K562 (cell line): ENCODE results near the gene FNDC1. TPM values are rescaled to one million over a fixed set of nuclear protein-coding genes. Genes with fewer than 3 reads are reported as not detected.

Source experiments
- ARID1B ChIP-seq: fragments of 450-650 bp; IDR thresholded peaks from 2 replicates; pipeline ENCODE4 v1.6.1; 2016; ENCODE audit warnings: antibody characterized with exemption, mild to moderate bottlenecking, inconsistent platforms
- BCOR ChIP-seq: fragments of 450-650 bp; IDR thresholded peaks from 2 replicates; pipeline ENCODE4 v1.6.1; 2016
- CREBBP ChIP-seq: IDR thresholded peaks from one replicate; pipeline ENCODE4 v1.6.1; 2012; ENCODE audit warnings: low read depth, mild to moderate bottlenecking, control low read depth, inconsistent platforms, low read length
- GABPA ChIP-seq: fragments of 200-800 bp; sonication (Bioruptor generic); conservative IDR thresholded peaks from 2 replicates; pipeline ENCODE4 v1.6.1; 2016; ENCODE audit warnings: low read depth, missing genetic modification characterization, missing compliant biosample characterization
- GABPB2 ChIP-seq: fragments of 250-450 bp; sonication (Bioruptor Pico); conservative IDR thresholded peaks from 2 replicates; pipeline ENCODE4 v1.5.1; 2021; ENCODE audit warnings: mild to moderate bottlenecking
- HDAC2 ChIP-seq: fragments of 450-650 bp; IDR thresholded peaks from 2 replicates; pipeline ENCODE4 v1.6.1; 2016; ENCODE audit warnings: mild to moderate bottlenecking
- ILK ChIP-seq: fragments of 450-650 bp; IDR thresholded peaks from 2 replicates; pipeline ENCODE4 v1.6.1; 2016; ENCODE audit warnings: missing genetic modification characterization, low read depth, mild to moderate bottlenecking, missing compliant biosample characterization, moderate library complexity, borderline replicate concordance
- RBBP5 ChIP-seq: fragments of 200-600 bp; sonication (generic); IDR thresholded peaks from 2 replicates; pipeline ENCODE4 v1.6.1; 2012; ENCODE audit warnings: borderline replicate concordance, mild to moderate bottlenecking, low read length, control low read depth, inconsistent platforms; ENCODE audit not compliant: insufficient read depth, poor library complexity, severe bottlenecking
- RHOXF2B ChIP-seq: fragments of 250-450 bp; sonication (Bioruptor Pico); conservative IDR thresholded peaks from 2 replicates; pipeline ENCODE4 v1.5.1; 2021
- ZBTB7A ChIP-seq: IDR thresholded peaks from 2 replicates; pipeline ENCODE4 v1.6.1; 2011; ENCODE audit warnings: low read depth, mild to moderate bottlenecking, low read length, moderate library complexity, borderline replicate concordance; ENCODE audit not compliant: control insufficient read depth
- ZC3H11A ChIP-seq: IDR thresholded peaks from 2 replicates; pipeline ENCODE4 v1.6.1; 2012; ENCODE audit warnings: low read depth, low read length, improper control_type of control experiment
- ZKSCAN3 ChIP-seq: fragments of 250-450 bp; sonication (Bioruptor Pico); IDR thresholded peaks from 2 replicates; pipeline ENCODE4 v1.4.0; 2020
- ZNF589 ChIP-seq: fragments of 200-800 bp; sonication (Bioruptor generic); IDR thresholded peaks from 2 replicates; pipeline ENCODE4 v1.6.1; 2016; ENCODE audit warnings: low read depth, missing genetic modification characterization, missing compliant biosample characterization
- polyA plus RNA-seq, 8 experiments: library from polyadenylated mRNA; depleted of rRNA in 4 of 8; stranded (reverse) in 5 of 8; unstranded in 3 of 8; fragments of >200 nt; fragmentation: Nextera tagmentation in 2 of 8; fragmentation: Illumina TruSeq in 1 of 8; extraction: Ambion mirVana in 2 of 8; extraction: Trizol in 1 of 8; gene quantifications; 2 replicates each; pipeline versions ENCODE4 v1.2.1 to v1.2.3, GENCODE V29; 2011 to 2014; ENCODE audit warnings: inconsistent platforms in 1 of 8, missing spikeins in 1 of 8
- total RNA-seq, 7 experiments: library from RNA; depleted of rRNA in 6 of 7; stranded (reverse); fragments of >200 nt in 6 of 7; fragmentation: Illumina TruSeq in 2 of 7; extraction: Trizol in 2 of 7; gene quantifications; 2 replicates each; pipeline versions ENCODE4 v1.2.1 to v1.2.3, GENCODE V29; 2011 to 2021; ENCODE audit warnings: low replicate concordance in 1 of 7
- TF ChIP-seq, protein P1 (sequence below), 2 experiments: fragments of 150-350 bp in 1 of 2; IDR thresholded peaks; 2 replicates each; pipeline ENCODE4 v1.6.1; 2012 to 2016; ENCODE audit warnings: low read depth in 2 of 2, low read length in 2 of 2, mild to moderate bottlenecking in 1 of 2, moderate library complexity in 1 of 2
- TF ChIP-seq, protein P2 (sequence below): fragments of 450-650 bp; IDR thresholded peaks from 2 replicates; pipeline ENCODE4 v1.6.1; 2016; ENCODE audit warnings: mild to moderate bottlenecking
- TF ChIP-seq, protein P3 (sequence below): sonication (generic); formaldehyde crosslinking; IDR thresholded peaks from 2 replicates; pipeline ENCODE4 v1.8.0; 2022; ENCODE audit warnings: mild to moderate bottlenecking, missing genetic modification reagents, borderline replicate concordance
- TF ChIP-seq, protein P4 (sequence below): fragments of 250-450 bp; sonication (Bioruptor Pico); IDR thresholded peaks from 2 replicates; pipeline ENCODE4 v1.4.0; 2020; ENCODE audit warnings: mild to moderate bottlenecking, moderate library complexity

The FNDC1 gene
- total and polyA plus RNA-seq, 9 of the 15 experiments (the other 6 are each of a cell fraction or from before 2014, with no cell fraction given): not detected

DNA sequence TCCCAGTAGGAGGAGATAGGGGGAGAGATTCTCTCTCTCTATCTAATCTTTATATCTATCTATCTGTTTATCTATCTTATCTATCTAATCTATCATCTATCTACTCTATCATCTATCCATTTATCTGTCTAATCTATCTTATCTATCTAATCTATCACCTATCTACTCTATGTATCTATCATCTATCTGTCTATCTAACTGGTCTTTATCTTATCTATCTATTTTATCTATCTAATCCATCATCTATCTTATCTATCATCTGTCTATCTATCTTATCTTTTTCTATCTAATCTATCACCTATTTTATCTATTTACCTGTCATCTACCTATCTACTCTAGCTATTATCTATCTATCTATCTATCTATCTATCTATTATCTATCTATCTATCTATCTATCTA, 109.4 kb downstream of the FNDC1 start (continued):
- TF ChIP-seq ZNF589 (CRISPR knock-in tag): no peak
- 0 out of 2 replicates have a peak, but pooled peaks have one; percentile 13 for TF ChIP-seq ARID1B
- peak; percentile 87 for TF ChIP-seq BCOR
- TF ChIP-seq RHOXF2B: no peak
- TF ChIP-seq, protein P1, sequence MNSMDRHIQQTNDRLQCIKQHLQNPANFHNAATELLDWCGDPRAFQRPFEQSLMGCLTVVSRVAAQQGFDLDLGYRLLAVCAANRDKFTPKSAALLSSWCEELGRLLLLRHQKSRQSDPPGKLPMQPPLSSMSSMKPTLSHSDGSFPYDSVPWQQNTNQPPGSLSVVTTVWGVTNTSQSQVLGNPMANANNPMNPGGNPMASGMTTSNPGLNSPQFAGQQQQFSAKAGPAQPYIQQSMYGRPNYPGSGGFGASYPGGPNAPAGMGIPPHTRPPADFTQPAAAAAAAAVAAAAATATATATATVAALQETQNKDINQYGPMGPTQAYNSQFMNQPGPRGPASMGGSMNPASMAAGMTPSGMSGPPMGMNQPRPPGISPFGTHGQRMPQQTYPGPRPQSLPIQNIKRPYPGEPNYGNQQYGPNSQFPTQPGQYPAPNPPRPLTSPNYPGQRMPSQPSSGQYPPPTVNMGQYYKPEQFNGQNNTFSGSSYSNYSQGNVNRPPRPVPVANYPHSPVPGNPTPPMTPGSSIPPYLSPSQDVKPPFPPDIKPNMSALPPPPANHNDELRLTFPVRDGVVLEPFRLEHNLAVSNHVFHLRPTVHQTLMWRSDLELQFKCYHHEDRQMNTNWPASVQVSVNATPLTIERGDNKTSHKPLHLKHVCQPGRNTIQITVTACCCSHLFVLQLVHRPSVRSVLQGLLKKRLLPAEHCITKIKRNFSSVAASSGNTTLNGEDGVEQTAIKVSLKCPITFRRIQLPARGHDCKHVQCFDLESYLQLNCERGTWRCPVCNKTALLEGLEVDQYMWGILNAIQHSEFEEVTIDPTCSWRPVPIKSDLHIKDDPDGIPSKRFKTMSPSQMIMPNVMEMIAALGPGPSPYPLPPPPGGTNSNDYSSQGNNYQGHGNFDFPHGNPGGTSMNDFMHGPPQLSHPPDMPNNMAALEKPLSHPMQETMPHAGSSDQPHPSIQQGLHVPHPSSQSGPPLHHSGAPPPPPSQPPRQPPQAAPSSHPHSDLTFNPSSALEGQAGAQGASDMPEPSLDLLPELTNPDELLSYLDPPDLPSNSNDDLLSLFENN (IDR thresholded peaks at IDR 0.05; ENCODE audit: low read depth in 2 of 2, low read length in 2 of 2): no peak
- TF ChIP-seq, protein P2, sequence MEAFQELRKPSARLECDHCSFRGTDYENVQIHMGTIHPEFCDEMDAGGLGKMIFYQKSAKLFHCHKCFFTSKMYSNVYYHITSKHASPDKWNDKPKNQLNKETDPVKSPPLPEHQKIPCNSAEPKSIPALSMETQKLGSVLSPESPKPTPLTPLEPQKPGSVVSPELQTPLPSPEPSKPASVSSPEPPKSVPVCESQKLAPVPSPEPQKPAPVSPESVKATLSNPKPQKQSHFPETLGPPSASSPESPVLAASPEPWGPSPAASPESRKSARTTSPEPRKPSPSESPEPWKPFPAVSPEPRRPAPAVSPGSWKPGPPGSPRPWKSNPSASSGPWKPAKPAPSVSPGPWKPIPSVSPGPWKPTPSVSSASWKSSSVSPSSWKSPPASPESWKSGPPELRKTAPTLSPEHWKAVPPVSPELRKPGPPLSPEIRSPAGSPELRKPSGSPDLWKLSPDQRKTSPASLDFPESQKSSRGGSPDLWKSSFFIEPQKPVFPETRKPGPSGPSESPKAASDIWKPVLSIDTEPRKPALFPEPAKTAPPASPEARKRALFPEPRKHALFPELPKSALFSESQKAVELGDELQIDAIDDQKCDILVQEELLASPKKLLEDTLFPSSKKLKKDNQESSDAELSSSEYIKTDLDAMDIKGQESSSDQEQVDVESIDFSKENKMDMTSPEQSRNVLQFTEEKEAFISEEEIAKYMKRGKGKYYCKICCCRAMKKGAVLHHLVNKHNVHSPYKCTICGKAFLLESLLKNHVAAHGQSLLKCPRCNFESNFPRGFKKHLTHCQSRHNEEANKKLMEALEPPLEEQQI: 0 out of 2 replicates have a peak, but pooled peaks have one; percentile 24
- peak; percentile 60; the same call in 1 of the 2 replicates for TF ChIP-seq HDAC2
- TF ChIP-seq, protein P3, sequence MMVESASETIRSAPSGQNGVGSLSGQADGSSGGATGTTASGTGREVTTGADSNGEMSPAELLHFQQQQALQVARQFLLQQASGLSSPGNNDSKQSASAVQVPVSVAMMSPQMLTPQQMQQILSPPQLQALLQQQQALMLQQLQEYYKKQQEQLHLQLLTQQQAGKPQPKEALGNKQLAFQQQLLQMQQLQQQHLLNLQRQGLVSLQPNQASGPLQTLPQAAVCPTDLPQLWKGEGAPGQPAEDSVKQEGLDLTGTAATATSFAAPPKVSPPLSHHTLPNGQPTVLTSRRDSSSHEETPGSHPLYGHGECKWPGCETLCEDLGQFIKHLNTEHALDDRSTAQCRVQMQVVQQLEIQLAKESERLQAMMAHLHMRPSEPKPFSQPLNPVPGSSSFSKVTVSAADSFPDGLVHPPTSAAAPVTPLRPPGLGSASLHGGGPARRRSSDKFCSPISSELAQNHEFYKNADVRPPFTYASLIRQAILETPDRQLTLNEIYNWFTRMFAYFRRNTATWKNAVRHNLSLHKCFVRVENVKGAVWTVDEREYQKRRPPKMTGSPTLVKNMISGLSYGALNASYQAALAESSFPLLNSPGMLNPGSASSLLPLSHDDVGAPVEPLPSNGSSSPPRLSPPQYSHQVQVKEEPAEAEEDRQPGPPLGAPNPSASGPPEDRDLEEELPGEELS (CRISPR knock-in tag): no peak
- TF ChIP-seq GABPA (tag): no peak
- TF ChIP-seq CREBBP: peak; percentile 21
- TF ChIP-seq ZKSCAN3 (CRISPR knock-in tag): no peak
- TF ChIP-seq ZBTB7A: no peak
- TF ChIP-seq GABPB2 (CRISPR knock-in tag): no peak
- no peak for TF ChIP-seq ILK
- TF ChIP-seq ZC3H11A: peak; percentile 88; the same call in 1 of the 2 replicates
- TF ChIP-seq, protein P4, sequence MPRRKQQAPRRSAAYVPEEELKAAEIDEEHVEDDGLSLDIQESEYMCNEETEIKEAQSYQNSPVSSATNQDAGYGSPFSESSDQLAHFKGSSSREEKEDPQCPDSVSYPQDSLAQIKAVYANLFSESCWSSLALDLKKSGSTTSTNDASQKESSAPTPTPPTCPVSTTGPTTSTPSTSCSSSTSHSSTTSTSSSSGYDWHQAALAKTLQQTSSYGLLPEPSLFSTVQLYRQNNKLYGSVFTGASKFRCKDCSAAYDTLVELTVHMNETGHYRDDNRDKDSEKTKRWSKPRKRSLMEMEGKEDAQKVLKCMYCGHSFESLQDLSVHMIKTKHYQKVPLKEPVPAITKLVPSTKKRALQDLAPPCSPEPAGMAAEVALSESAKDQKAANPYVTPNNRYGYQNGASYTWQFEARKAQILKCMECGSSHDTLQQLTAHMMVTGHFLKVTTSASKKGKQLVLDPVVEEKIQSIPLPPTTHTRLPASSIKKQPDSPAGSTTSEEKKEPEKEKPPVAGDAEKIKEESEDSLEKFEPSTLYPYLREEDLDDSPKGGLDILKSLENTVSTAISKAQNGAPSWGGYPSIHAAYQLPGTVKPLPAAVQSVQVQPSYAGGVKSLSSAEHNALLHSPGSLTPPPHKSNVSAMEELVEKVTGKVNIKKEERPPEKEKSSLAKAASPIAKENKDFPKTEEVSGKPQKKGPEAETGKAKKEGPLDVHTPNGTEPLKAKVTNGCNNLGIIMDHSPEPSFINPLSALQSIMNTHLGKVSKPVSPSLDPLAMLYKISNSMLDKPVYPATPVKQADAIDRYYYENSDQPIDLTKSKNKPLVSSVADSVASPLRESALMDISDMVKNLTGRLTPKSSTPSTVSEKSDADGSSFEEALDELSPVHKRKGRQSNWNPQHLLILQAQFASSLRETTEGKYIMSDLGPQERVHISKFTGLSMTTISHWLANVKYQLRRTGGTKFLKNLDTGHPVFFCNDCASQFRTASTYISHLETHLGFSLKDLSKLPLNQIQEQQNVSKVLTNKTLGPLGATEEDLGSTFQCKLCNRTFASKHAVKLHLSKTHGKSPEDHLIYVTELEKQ: no peak
- TF ChIP-seq RBBP5: no peak
